ACC112 (cell line): ENCODE results near the gene TOP3B.

Experiments
- H2AFZ ChIP-seq: fragments of 200-600 bp; sonication (generic); one replicate; pipeline ENCODE4 v1.6.0; 2017; ENCODE audit warnings: antibody characterized with exemption, low read length; ENCODE audit not compliant: unreplicated experiment
- H3K27ac ChIP-seq: fragments of 200-600 bp; sonication (generic); 2 replicates; pipeline ENCODE4 v1.5.1; 2014; ENCODE audit warnings: low read depth, mild to moderate bottlenecking, antibody characterized with exemption, low read length, moderate library complexity
- H3K27me3 ChIP-seq: fragments of 200-600 bp; sonication (generic); 2 replicates; pipeline ENCODE4 v1.6.1; 2014; ENCODE audit warnings: mild to moderate bottlenecking, antibody characterized with exemption, low read length, moderate library complexity, mixed read lengths; ENCODE audit not compliant: insufficient read depth
- H3K36me3 ChIP-seq: fragments of 200-600 bp; sonication (generic); 2 replicates; pipeline ENCODE4 v1.6.1; 2016; ENCODE audit warnings: mild to moderate bottlenecking, antibody characterized with exemption, low read length, moderate library complexity, mixed read lengths; ENCODE audit not compliant: insufficient read depth
- H3K4me1 ChIP-seq: fragments of 200-600 bp; sonication (generic); one replicate; pipeline ENCODE4 v1.6.1; 2016; ENCODE audit warnings: low read length, mixed read lengths; ENCODE audit not compliant: insufficient read depth, unreplicated experiment, control insufficient read depth
- H3K4me3 ChIP-seq: fragments of 200-600 bp; sonication (generic); 2 replicates; pipeline ENCODE4 v1.5.1; 2014; ENCODE audit warnings: mild to moderate bottlenecking, low read depth, low read length
- H3K79me2 ChIP-seq: fragments of 200-600 bp; sonication (generic); one replicate; pipeline ENCODE4 v1.6.0; 2016; ENCODE audit warnings: low read length; ENCODE audit not compliant: control insufficient read depth, unreplicated experiment, insufficient read depth

Gene TOP3B

GRCh38 chr22:21967693-21968271, 14.8 kb downstream of the TOP3B start:
- Histone ChIP-seq H3K79me2 (no peaks in the 10 kb centered on the region), H3K27me3 (no peaks in the 10 kb centered on the region), H3K4me3 (no peak overlapping the region), H3K36me3 (peaks cover 3% of the 10 kb centered on the region; the same call in 1 of the 2 replicates), H3K27ac (no peak overlapping the region), H3K4me1 (no peaks in the 10 kb centered on the region), H2AFZ (no peak overlapping the region)

GRCh38 chr22:21966643-21967516, 15.7 kb downstream of the TOP3B start:
- Histone ChIP-seq H2AFZ (no peak overlapping the region), H3K27me3 (no peaks in the 10 kb centered on the region), H3K4me3 (no peak overlapping the region), H3K27ac (no peak overlapping the region), H3K79me2 (no peaks in the 10 kb centered on the region), H3K36me3 (peaks cover 3% of the 10 kb centered on the region; the same call in 1 of the 2 replicates), H3K4me1 (peaks cover 5% of the 10 kb centered on the region)

GRCh38 chr22:21965762-21966288, 16.8 kb downstream of the TOP3B start:
- H3K36me3 ChIP-seq = peaks cover 3% of the 10 kb centered on the region; the same call in 1 of the 2 replicates
- no peaks in the 10 kb centered on the region for H3K27me3 ChIP-seq
- H3K4me1 ChIP-seq = peaks cover 9% of the 10 kb centered on the region
- H3K4me3 ChIP-seq = no peak overlapping the region
- H3K27ac ChIP-seq = no peak overlapping the region
- H3K79me2 ChIP-seq = no peaks in the 10 kb centered on the region
- H2AFZ ChIP-seq = no peak overlapping the region

GRCh38 chr22:21964918-21965484, 17.6 kb downstream of the TOP3B start:
- Histone ChIP-seq H3K79me2 (no peaks in the 10 kb centered on the region), H3K36me3 (peaks cover 3% of the 10 kb centered on the region; the same call in 1 of the 2 replicates), H3K4me1 (peaks cover 9% of the 10 kb centered on the region), H2AFZ (no peak overlapping the region), H3K27ac (no peak overlapping the region), H3K27me3 (no peaks in the 10 kb centered on the region), H3K4me3 (no peak overlapping the region)

GRCh38 chr22:21964234-21964633, 18.4 kb downstream of the TOP3B start:
- Histone ChIP-seq H3K36me3 (peaks cover 3% of the 10 kb centered on the region; the same call in 1 of the 2 replicates), H3K4me1 (peaks cover 9% of the 10 kb centered on the region), H3K27ac (no peak overlapping the region), H3K27me3 (no peaks in the 10 kb centered on the region), H2AFZ (no peak overlapping the region), H3K4me3 (no peak overlapping the region), H3K79me2 (no peaks in the 10 kb centered on the region)

GRCh38 chr22:21963790-21964211, 18.8 kb downstream of the TOP3B start:
- no peaks in the 10 kb centered on the region for H3K27me3 ChIP-seq
- no peak overlapping the region for H2AFZ ChIP-seq
- no peak overlapping the region for H3K4me3 ChIP-seq
- H3K4me1 ChIP-seq = peaks cover 9% of the 10 kb centered on the region
- no peaks in the 10 kb centered on the region for H3K79me2 ChIP-seq
- H3K36me3 ChIP-seq = peaks cover 3% of the 10 kb centered on the region; the same call in 1 of the 2 replicates
- H3K27ac ChIP-seq = no peak overlapping the region

- Histone ChIP-seq H3K27me3 (no peaks in the 10 kb centered on the region), H3K79me2 (no peaks in the 10 kb centered on the region), H2AFZ (no peak overlapping the region), H3K4me1 (peaks cover 9% of the 10 kb centered on the region), H3K27ac (no peak overlapping the region), H3K36me3 (peaks cover 3% of the 10 kb centered on the region; the same call in 1 of the 2 replicates), H3K4me3 (no peak overlapping the region)
Measured at GRCh38 chr22:21963286-21963685, 19.3 kb downstream of the TOP3B start.

- Histone ChIP-seq H3K27ac (no peak overlapping the region), H2AFZ (no peak overlapping the region), H3K36me3 (peaks cover 3% of the 10 kb centered on the region; the same call in 1 of the 2 replicates), H3K4me3 (no peak overlapping the region), H3K27me3 (no peaks in the 10 kb centered on the region), H3K4me1 (peaks cover 9% of the 10 kb centered on the region), H3K79me2 (no peaks in the 10 kb centered on the region)
Measured at GRCh38 chr22:21962655-21962949, 20.0 kb downstream of the TOP3B start.

GRCh38 chr22:21961886-21962654, 20.5 kb downstream of the TOP3B start:
- no peak overlapping the region for H2AFZ ChIP-seq
- peaks cover 3% of the 10 kb centered on the region; the same call in 1 of the 2 replicates for H3K36me3 ChIP-seq
- H3K79me2 ChIP-seq = no peaks in the 10 kb centered on the region
- H3K4me1 ChIP-seq = peaks cover 9% of the 10 kb centered on the region
- H3K4me3 ChIP-seq = no peak overlapping the region
- no peak overlapping the region for H3K27ac ChIP-seq
- no peaks in the 10 kb centered on the region for H3K27me3 ChIP-seq
